DND-41 (cell line): ENCODE results near the gene MACROD2.

Experiments
- ATAC-seq: fragments of 200-7000 bp; cut with Tn5 transposase; 3 replicates; pipeline ENCODE4 v1.9.1; 2021; ENCODE audit warnings: low read depth; ENCODE audit not compliant: insufficient read depth
- DNase-seq: peaks from one replicate; pipeline ENCODE4 v3.0.0-alpha.2; 2020
- H2AFZ ChIP-seq: 2 replicates; pipeline ENCODE4 v1.6.0; 2012; ENCODE audit warnings: low read depth, low read length
- H3K27ac ChIP-seq: 2 replicates; pipeline ENCODE4 v1.5.1; 2012; ENCODE audit warnings: low read length, inconsistent platforms
- H3K27me3 ChIP-seq: fragments of 200-600 bp; sonication (generic); 2 replicates; pipeline ENCODE4 v1.6.0; 2012; ENCODE audit warnings: low read length, mild to moderate bottlenecking, inconsistent platforms; ENCODE audit not compliant: insufficient read depth, poor library complexity
- H3K36me3 ChIP-seq: 2 replicates; pipeline ENCODE4 v1.5.1; 2012; ENCODE audit warnings: low read length, inconsistent platforms; ENCODE audit not compliant: insufficient read depth
- H3K4me1 ChIP-seq: 2 replicates; pipeline ENCODE4 v1.5.1; 2012; ENCODE audit warnings: mild to moderate bottlenecking, low read length; ENCODE audit not compliant: insufficient read depth
- H3K4me2 ChIP-seq: 2 replicates; pipeline ENCODE4 v1.6.0; 2012; ENCODE audit warnings: mild to moderate bottlenecking, moderate library complexity, low read length, inconsistent platforms; ENCODE audit not compliant: insufficient read depth
- H3K4me3 ChIP-seq, 2 experiments: fragments of 200-600 bp in 1 of 2; shearing (Covaris generic) in 1 of 2; 2 replicates each; pipeline ENCODE4 v1.5.1; 2012 to 2016; ENCODE audit warnings: inconsistent platforms in 2 of 2, low read length in 2 of 2, mild to moderate bottlenecking in 2 of 2, low read depth in 1 of 2, moderate library complexity in 1 of 2
- H3K79me2 ChIP-seq: 2 replicates; pipeline ENCODE4 v1.6.0; 2012; ENCODE audit warnings: low read length, inconsistent platforms; ENCODE audit not compliant: insufficient read depth
- H3K9ac ChIP-seq: 2 replicates; pipeline ENCODE4 v1.6.0; 2012; ENCODE audit warnings: low read depth, mild to moderate bottlenecking, inconsistent platforms, low read length, moderate library complexity
- H3K9me3 ChIP-seq: 2 replicates; pipeline ENCODE4 v1.5.1; 2012; ENCODE audit warnings: low read length, moderate library complexity, mild to moderate bottlenecking, inconsistent platforms; ENCODE audit not compliant: insufficient read depth, severe bottlenecking
- H4K20me1 ChIP-seq: 2 replicates; pipeline ENCODE4 v1.6.0; 2012; ENCODE audit warnings: low read length; ENCODE audit not compliant: insufficient read depth
- EZH2 ChIP-seq: IDR thresholded peaks from 3 replicates; pipeline ENCODE4 v1.6.1; 2012; ENCODE audit warnings: borderline replicate concordance, low read depth, mild to moderate bottlenecking, moderate library complexity, low read length, inconsistent platforms; ENCODE audit not compliant: severe bottlenecking
- TF ChIP-seq, protein P1 (sequence below): IDR thresholded peaks from 2 replicates; pipeline ENCODE4 v1.5.1; 2012; ENCODE audit warnings: borderline replicate concordance, low read length, moderate library complexity, mild to moderate bottlenecking; ENCODE audit not compliant: poor library complexity, severe bottlenecking; ENCODE audit errors: extremely low read depth

Gene MACROD2

DNA sequence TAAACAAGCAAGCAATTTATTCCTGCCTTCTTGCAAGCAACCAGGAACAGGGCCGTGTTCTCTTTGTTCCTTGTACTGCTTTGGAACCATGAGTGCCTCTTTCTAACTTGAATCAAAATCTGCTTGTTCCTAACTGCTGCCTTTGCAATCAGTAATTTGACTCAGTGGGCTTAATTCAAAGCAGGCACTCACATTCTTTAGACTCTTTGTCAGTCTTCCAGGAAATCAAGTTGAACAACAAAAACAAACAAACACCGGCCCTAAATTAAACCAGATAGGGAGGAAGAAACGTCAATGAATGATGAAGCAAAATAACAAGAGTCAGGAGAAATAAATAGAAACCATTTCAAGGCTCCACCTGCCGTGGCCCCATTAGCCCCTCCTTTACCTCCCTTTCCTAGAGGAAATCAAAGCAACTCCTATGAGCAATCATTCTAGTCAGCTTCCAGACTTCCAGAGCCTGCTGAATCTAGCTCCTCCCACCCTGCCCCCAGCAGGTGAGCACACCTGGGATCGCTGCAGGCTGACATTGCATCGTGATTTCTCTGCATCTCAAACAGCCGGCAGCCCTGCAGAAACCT, 924.3 kb downstream of the MACROD2 start:
- Histone ChIP-seq H3K79me2 (no peaks in the 10 kb centered on the region), H3K27me3 (no peaks in the 10 kb centered on the region), H3K27ac (no peak overlapping the region), H3K4me3 (no peak overlapping the region), H3K9me3 (no peaks in the 10 kb centered on the region), H4K20me1 (no peaks in the 10 kb centered on the region), H3K4me1 (no peaks in the 10 kb centered on the region), H2AFZ (no peak overlapping the region), H3K36me3 (no peaks in the 10 kb centered on the region), H3K9ac (no peak overlapping the region), H3K4me2 (no peak overlapping the region)
- ATAC-seq (no peak), DNase-seq (no peak)
- TF ChIP-seq EZH2 = no peak
- TF ChIP-seq, protein P1, sequence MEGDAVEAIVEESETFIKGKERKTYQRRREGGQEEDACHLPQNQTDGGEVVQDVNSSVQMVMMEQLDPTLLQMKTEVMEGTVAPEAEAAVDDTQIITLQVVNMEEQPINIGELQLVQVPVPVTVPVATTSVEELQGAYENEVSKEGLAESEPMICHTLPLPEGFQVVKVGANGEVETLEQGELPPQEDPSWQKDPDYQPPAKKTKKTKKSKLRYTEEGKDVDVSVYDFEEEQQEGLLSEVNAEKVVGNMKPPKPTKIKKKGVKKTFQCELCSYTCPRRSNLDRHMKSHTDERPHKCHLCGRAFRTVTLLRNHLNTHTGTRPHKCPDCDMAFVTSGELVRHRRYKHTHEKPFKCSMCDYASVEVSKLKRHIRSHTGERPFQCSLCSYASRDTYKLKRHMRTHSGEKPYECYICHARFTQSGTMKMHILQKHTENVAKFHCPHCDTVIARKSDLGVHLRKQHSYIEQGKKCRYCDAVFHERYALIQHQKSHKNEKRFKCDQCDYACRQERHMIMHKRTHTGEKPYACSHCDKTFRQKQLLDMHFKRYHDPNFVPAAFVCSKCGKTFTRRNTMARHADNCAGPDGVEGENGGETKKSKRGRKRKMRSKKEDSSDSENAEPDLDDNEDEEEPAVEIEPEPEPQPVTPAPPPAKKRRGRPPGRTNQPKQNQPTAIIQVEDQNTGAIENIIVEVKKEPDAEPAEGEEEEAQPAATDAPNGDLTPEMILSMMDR = no peak

DNA sequence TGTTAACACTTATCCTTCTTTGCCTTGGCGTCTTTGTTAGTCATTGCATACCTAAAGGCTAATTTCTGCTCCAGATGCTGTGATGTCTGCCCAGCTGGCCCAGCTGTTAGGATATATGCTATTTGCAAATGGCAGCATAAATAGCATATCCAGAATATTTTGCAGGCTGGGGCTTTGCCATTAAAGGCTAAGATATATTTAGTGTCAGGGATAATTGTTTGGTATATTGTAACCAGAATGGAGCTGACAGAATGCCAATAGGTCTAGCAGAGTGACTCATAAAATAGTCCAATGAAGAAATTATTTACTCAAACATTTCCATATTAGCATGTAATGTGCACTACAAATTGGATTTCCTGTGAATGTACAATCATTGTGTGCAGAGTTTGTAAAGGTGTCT, 926.2 kb downstream of the MACROD2 start:
- Histone ChIP-seq H3K79me2 (no peaks in the 10 kb centered on the region), H3K9ac (no peak overlapping the region), H3K36me3 (no peaks in the 10 kb centered on the region), H3K27ac (no peak overlapping the region), H4K20me1 (no peaks in the 10 kb centered on the region), H2AFZ (no peak overlapping the region), H3K27me3 (no peaks in the 10 kb centered on the region), H3K4me3 (no peak overlapping the region), H3K4me1 (no peaks in the 10 kb centered on the region), H3K4me2 (no peak overlapping the region), H3K9me3 (no peaks in the 10 kb centered on the region)
- no peak for TF ChIP-seq EZH2
- TF ChIP-seq, protein P1 = no peak
- ATAC-seq = no peak
- DNase-seq = no peak

DNA sequence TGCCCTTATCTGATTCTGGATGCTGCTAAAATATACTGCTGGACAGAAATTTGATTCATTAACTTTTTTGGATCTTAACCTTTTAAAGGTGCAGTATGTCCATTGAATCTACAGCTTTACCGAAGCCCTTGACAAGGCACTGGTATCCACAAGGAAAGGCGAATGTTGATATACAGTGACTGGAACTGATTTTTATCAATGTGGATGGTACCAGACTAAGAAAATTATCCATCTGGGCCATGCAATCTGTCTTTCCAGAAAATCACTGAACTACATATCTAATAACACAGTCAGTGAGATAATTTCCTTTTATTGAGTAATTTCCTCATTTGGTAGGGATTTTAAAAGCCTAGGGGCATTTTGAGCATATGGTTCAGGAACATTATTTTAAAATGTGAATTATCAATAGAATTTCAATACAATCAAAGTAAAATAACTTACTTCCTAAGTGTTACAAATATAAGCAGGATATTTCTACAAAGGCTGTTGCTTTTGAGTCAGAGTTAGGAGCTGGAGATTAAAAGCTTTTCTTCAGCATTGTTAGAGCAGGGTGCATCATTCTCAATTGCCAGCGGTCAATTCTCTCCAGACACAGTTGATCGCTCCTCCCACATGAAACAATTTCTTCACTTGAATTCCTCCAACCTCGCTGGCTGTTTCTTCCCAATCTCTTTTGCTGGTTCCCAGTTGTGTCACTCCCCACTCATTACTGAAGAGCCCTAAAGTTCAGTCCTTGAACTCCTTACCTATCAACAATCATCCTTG, 927.4 kb downstream of the MACROD2 start:
- Histone ChIP-seq H3K9me3 (no peaks in the 10 kb centered on the region), H3K79me2 (no peaks in the 10 kb centered on the region), H4K20me1 (no peaks in the 10 kb centered on the region), H3K27ac (no peak overlapping the region), H2AFZ (no peak overlapping the region), H3K4me3 (no peak overlapping the region), H3K27me3 (no peaks in the 10 kb centered on the region), H3K36me3 (no peaks in the 10 kb centered on the region), H3K9ac (no peak overlapping the region), H3K4me2 (no peak overlapping the region), H3K4me1 (no peaks in the 10 kb centered on the region)
- TF ChIP-seq EZH2 = no peak
- TF ChIP-seq, protein P1 = no peak
- no peak for ATAC-seq
- DNase-seq = no peak
